Inflammatory macrophage treated with lipopolysaccharide for 1 hour (primary cell): ENCODE results near the gene ZC3H12D.
A peak's percentile ranks its signal among the peaks of the same experiment; 100 is the strongest.

Source experiments
- DNase-seq, 2 donors: peaks; one replicate each; pipeline ENCODE4 v3.0.0-alpha.2; 2020 to 2022

ZC3H12D gene

DNA sequence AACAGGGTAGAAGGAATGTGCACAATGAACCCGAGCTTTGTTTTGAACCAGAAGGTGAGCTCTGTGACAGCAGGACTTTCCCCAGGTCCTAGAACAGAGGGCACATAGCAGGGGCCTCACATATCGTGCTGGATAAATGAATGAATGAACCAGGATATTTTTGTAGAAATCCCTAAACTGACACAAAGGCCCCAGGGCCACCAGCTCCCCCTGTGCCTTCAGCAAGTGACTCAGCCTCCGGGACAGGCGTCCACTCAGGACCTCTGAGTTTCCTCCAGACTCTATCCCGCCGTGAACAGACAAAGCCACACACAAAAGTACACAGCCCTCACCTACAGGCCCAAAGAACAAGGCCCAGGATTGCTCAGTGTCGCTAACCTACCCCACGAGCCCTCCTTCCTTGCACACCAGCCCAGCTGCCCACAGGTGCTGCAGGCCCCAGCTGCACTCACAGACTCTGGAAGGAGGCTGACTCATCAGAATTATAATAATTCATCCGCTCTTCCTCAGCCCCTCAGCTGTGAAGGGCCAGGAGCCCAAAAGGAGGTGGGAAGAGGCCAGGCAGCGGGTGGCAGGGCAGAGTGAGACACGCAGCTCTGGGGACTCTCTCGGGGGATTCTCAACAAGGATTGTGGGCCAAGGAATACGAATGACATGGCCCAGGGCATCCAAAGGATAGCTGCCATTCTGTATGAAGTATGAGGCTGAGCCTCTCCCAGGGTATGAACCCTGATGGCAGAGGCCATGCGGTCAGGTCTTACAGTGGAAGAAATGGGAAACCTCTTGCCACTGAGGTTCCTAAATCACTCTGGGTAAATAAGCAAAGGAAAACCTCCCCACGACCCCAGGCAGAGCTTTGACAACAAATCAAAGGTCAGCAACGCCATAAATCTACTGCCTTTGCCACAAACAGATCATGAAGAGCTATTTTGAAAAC is 43.8 kb downstream of the ZC3H12D start:
- DNase-seq = no peak

DNA sequence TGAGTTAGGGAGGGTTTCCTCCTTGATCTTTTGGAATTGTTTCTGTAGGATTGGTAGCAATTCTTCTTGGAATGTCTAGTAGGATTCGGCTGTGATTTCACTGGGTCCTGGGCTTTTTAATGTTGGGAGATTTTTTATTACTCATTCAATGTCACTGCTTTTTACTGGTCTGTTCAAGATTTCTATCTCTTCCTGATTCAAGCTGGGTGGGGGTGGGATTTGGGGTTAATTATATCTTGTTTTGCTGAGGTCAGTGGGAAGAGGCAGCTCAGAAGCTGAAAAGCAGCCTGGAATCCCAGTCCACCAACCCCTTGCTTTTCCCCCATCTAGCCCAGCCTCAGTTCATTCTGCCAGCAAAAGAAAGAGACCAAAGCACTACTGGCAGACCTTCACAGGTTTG is 45.2 kb downstream of the ZC3H12D start:
- no peak for DNase-seq

DNA sequence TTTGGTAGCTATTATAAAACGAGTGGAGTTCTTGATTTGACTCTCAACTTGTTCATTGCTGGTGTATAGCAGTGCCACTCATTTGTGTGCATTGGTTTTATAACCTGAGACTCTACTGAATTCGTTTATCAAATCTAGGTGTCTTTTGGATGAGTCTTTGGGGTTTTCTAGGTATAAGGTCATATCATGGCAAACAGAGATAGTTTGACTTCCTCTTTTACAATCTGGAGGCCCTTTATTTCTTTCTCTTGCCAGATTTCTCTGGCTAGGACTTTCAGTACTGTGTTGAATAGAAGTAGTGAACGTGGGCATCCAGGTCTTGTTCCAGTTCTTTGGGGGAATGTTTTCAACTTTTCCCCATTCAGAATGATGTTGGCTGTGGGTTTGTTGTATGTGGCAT is 46.0 kb downstream of the ZC3H12D start:
- DNase-seq = no peak

DNA sequence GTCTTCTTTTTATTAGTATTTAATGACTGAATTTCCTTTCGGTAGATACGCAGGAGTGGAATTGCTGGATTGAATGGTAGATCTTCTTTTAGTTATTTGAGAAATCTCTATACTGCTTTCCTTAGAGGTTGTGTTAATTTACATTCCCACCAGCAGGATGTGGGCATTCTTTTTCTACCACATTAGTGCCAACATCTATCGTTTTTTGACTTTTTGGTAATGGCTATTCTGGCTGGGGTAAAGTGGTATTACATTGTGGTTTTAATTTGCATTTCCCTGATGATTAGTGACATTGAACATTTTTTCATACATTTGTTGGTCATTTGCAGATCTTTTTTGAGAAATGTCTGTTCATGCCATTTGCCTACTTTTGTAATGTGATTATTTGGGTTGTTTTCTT is 47.6 kb downstream of the ZC3H12D start:
- no peak for DNase-seq

DNA sequence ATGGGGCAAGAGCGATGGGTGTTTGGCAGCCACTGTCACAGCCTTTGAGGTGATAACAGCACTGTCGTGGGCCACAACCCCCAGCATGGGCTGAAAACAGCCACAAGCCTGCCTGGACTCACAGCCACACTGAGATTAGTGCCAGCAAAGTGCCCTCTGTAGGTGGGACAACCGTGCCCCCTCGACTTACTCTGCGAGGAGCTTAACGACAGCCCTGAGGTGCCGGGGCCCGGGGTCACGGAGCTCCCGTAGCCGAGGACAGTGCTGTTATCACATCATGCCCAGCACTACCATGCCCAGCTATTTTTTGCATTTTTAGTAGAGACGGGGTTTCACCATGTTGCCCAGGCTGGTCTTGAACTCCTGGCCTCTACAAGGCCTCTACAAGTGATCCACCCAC is 48.2 kb downstream of the ZC3H12D start:
- no peak for DNase-seq

DNA sequence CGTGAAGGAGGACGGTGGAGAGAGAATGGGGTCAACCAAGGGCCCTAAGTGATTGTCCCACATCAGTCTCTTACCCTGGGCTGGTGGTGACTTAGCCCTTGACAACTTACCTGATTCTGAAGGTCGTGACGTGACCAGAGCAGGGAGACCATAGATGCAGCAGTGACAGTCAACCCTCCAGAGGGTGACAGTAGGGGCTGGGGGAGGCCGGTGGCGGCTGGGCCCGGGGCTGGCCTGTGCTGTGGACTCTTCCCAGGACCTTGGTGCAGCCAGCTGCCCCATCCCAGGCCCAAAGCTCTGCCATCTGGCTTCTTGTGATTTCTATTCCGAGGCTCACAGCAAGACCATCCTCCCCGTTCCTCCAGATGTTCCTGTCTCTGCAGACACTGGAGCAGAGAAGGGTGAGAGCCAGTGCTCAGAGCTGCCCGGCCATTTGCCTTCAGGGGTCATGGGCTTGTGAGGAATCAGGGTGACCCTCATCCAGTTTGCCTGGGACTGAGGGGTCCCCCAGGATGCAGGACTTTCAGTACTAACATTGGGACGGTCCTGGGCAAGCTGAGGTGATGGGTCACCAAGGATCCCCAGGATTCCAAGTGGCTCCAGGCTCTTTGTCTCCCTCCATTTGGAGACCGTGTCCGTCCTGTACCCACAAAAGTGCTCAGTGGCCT is 48.8 kb downstream of the ZC3H12D start:
- no peak for DNase-seq

DNA sequence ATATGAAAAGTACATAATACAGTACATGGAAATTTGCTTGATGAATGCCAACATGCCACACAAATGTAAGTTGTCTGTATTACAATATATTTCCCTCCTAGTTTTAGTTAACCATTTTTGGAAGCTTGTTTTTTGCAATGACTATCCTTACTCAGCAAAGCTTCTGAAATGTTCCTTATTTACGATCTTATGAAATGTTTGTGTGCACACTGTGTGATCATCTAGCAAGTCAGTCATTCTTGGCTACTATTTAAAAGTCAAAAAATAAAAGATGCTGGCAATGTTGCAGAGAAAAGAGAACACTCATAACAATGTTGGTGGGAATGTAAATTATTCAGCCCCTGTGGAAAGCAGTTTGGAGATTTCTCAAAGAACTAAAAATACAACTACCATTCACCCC is 50.9 kb downstream of the ZC3H12D start:
- DNase-seq = no peak

DNA sequence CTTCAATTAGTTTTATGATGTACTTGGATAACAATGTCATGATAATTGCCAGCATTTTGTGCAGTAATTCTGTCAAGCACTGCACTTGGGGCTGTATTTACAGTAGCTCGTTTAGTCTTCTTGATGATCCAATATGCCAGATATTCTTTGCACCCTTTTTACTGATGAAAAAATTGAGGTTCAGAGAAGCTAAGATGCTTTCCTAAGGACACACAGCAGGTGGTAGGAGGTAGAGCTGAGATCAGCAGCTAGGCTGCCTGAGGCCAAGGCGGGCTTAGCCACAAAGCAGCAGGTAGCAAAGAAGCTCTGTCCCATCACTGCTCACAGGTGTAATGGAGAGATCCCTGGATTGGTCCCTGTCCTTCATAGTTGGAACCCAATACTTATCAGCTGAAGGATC is 51.4 kb downstream of the ZC3H12D start:
- no peak for DNase-seq

DNA sequence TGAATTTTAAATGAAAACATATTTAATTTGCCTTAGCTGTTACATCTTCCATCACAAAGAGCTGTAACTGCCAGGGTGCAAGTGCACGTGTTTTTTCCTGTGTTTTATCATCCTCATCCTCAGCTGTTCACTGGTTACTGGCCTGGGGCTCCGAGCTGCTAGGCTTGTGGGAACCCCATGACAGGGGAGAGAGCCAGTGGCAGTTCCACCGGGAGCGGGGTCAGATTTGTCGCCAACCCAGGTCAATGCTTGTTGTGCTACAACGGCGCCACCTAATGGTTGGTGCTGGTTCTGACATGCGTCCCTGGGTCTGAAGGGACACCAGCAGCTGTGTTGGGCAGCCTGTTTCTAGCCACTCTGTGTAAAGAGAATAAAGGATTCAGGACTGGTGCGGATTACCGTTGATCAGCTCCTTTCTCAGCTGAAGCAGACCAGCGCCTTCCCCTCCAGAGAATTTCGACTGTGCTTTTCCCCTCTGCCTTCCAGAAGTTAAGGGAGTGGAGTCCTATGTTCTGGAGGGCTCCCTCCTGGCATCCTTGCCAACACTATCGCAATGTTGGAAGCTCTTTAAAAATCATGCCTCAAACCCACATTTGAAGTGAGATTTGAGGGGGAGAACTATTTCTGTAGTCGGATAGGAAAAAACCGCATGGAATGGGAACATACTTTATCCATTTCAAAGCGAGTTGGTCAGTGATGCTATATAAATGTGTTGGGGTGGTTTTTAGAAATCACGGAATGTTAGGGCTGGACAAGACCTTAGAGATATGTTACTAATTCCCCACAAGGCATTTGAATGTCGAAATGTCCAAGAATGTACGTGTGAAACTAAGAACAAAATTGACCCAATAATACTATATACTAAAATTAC is 52.7 kb downstream of the ZC3H12D start:
- DNase-seq = peak; percentile 75 to 98

DNA sequence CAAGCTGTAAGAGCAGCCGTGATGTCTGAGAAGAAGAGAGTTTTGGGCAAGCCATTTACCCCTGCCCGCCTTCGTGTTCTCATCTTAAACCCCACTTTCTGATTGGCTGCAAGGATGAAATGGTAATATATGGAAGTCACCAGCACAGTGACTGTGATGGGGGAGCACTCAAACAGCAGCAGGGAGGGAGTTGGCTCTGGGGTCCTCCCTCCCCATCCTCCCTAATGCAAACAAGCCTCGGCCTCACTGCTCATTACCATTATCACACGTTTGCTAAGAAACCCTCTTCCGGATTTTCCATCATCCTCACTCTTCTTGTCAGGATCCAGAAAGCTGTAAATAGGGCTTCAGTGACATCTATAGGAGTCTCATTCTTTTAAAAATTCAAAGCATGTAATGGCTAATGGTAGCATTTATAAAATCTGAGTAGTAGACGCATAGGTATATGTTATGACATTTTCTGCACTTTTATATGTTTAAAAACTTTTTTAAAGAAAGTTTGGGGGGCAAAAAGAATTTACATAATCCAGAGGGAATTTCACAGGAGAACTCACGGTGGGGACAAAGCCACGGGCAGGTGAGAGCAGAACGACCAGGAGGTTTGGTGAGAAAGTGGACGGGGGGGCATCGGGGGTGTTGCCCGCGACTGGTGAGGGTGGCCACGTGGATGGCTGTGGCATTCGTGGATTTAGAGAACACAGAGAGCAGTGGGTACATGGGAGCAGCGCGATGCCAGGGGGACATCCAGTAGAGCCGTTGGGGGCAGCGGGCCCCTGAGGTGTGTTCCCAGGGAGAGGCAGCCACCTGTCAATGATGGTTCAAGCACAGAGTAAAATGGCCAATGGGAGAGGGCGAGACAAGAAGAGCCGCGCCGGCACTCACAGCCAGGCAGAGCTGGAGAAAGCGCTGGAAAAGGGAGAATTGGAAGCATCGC is 55.1 kb downstream of the ZC3H12D start:
- DNase-seq = no peak

DNA sequence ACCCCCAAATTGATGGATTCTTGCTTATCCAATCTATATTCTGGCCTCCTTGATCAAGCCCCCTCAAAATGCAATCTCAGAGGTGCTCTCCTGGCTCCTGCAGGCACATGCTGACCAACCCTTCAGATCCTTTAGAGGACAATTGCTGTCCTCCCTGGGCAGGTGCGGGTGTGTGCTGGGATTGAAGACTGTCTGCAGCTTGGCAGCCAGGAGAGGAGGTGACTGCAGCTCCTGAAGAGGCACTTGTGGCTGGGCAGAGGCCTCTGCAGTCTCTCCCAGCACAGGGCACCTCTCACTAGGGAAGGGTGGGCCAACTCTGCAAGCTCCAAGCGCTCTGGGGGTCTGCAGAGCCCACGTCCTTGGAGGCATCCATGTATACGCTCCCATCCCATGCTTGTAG is 56.2 kb downstream of the ZC3H12D start:
- no peak for DNase-seq

DNA sequence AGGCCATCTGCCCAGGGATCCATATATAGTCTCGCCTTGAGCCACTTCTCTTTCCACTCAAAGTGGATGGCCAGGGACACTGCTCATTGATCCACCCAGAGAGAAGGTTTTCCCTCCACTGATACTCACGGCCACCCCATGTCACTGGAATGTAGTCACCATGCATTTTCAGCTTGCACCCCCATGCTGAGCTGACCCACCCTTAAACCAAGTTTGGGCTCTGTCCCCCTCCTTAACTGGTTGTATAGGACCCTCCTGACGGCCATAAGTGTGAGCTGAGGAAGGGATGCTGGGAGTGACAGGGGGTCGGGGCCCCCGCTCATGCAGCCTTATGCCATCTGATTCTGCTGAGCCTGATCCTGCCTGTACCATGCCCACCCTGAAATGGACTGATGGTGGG is 59.1 kb downstream of the ZC3H12D start:
- no peak for DNase-seq

DNA sequence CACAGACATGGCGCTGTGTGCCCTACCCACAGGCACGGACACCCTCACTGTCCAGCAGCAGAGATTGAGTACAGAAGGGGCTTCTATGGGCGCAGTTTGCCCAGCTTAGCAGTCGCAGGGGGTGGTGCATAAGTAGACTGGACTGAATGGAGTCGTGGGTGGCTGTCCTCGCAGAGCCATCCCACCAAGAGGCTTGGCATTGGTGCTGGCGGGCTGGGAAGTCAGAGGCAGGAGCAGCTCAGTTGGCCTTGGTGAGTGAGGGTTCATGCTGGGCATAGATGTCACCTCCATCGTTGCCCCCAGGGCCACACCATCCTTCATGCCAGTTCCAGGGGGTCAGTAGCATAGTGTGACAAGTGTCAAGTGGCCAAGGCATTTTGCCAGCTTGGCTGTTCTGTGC is 59.6 kb downstream of the ZC3H12D start:
- DNase-seq = no peak

DNA sequence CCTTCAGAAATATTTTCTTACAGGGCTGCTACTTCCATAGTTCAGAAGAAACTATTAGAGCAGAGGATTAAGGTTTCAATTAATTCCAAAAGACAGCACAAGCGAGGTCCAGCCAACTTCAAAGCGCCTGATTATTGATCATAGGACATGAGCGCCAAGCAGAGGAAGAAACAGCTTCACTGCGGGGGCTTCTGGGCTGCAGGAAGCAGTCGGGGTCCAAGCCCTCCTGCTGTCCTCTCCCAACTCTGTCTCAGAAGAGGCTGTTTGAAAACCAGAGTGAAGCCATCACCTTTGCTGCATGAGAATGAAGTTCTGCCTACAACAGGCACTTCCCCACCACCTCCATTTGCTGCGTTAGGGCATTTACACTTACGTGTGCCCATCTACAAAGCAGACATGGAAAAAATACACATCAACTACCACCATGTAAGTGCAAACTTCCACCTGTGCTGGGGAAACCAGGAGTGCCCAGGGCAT is 60.8 kb downstream of the ZC3H12D start:
- DNase-seq = no peak

DNA sequence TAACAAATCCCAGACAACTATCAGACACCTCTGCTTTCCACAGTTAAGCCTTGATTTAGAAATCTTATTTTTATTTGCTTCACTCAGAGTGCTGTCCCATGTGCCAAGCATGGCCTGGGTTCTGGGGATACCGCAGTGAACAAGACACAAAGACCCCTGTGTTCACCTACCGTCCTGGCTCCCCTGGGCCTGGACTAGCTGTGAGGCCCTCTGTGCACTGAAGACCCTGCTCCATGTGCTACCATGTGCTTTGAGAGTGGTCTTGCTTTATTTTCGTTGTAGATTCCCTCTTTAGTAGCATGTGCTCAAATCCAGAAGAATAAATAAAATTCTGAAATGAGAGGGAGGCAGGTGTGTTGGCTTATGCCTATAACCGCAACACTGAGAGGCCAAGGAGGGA is 62.2 kb downstream of the ZC3H12D start:
- no peak for DNase-seq

DNA sequence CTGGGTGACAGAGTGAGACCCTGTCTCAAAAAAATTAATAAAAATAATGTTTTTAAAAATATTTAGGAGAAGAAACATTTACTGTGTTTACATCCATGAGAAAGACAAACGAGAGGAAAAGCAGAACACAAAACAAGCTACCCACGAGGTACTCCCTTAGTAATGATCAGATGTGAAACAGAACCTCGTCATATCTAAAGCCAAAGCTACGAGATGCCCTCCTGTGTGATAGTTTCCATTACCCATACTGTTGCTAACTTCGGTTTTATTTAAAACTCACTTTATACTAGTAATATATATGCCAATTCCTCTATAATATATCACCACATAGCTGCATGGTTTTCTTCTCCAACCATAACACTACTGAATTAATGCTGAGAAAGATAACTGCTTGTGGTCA is 63.7 kb downstream of the ZC3H12D start:
- DNase-seq = no peak

DNA sequence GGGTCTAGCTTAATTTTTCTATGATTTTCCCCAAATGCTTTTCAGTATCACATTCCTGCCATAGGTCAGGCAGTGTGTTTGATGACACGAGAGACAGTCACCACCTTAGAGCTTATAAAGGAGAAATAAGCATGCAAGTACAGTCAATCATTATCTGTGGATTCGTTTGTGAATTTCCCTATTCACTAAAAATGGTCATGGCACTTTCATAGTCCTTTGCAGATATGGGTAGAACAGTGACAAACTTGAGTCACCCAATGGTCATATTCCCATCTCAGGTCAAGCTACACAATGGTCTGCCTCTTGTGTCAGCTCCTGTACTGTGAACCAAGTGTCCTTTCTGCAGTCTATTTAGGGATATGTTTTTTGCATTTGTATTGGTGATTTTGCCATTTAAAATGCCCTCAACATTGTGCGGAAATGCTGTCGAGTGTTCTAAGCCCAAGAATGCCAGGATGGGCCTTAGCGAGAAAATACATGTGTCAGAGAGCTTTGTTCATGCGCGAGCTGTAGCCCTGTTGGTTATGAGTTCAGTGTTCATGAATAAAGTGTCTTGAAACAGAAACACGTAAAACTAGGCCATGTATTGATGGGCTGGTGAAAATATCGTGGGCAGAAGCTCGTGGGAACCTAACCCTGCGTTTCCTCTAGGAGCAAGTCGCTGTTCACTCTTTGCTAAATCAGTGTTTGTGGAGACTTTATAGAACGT is 65.0 kb downstream of the ZC3H12D start:
- DNase-seq = no peak

DNA sequence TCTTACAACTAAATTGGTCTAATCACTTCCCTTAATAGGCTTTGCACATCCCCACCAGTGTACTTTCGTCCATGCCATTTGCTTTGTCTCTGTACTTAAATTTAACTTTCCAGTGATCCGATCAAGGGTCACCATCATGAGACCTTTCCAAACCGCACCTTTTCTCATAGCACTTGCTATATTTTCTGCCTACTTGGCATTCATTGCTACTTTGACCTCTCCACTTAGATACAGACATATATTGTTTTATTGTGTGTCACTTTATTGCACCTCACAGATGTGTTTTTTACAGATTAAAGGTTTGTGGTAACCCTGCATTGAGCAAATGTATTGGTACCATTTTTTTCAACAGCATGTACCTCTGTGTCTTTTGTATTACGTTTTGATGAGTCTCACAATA is 70.0 kb downstream of the ZC3H12D start:
- no peak for DNase-seq

DNA sequence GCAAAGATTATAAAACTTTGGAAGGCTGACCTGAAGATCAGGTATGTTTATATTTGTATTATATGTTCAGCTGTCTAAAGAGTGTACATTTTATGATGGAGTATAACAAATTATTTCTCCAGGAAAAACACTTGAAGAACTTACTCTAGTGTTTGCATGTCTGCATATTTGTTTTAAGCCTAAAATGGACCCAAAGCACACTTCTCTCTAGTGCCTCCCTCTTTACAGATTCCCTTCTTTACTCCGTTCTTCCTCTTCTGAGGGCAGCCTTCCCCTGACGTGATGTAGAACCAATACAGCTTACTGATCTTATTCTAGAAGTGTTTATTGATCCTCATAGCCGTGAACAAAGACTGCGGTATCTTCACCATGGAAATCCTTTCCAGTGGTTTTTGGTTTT is 70.8 kb downstream of the ZC3H12D start:
- no peak for DNase-seq

DNA sequence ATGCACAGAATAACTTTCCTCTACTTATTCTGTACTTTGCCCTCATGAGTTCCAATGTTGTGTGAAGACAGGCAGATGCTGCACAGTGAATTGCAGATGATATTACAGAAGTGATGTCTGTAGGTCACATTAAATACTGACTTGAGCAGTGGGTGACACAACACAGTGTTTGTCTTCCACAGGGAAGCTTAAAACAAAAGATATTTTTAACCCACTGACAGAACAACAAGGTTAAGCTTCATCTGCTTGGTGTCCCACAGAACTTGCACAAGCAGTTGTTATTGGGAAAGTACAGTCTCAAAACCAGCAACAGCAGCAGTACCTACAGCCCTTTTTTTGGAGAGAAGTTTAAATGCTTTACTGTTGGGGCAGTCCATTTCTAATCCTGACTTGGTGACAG is 74.3 kb downstream of the ZC3H12D start:
- peak in 1 of 2 donors; percentile 66 for DNase-seq

DNA sequence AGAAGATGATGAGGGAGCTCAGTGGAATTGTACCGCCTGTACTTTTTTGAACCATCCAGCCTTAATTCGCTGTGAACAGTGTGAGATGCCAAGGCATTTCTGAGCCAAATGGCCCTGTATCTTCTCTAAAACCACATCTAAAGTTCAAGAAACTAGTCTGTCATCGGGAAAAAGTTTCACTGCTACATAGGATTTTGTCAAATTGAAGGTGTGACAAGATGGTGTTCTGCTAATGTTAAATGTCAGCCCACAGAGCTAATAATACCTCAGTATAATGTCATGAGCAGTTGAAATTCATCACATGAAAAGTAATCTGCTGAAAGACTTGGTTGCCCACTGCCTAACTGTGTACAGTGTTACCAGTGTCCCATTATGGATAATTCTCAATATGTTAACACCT is 75.2 kb downstream of the ZC3H12D start:
- no peak for DNase-seq
